ENCODE measurements around the gene ZNF583. TPM values are rescaled to one million over a fixed set of nuclear protein-coding genes. Genes with fewer than 3 reads are reported as not detected.

The ZNF583 gene
- 1 to 10 TPM; 4.9 to 10.0 (median 8.5) TPM for total RNA-seq

DNA sequence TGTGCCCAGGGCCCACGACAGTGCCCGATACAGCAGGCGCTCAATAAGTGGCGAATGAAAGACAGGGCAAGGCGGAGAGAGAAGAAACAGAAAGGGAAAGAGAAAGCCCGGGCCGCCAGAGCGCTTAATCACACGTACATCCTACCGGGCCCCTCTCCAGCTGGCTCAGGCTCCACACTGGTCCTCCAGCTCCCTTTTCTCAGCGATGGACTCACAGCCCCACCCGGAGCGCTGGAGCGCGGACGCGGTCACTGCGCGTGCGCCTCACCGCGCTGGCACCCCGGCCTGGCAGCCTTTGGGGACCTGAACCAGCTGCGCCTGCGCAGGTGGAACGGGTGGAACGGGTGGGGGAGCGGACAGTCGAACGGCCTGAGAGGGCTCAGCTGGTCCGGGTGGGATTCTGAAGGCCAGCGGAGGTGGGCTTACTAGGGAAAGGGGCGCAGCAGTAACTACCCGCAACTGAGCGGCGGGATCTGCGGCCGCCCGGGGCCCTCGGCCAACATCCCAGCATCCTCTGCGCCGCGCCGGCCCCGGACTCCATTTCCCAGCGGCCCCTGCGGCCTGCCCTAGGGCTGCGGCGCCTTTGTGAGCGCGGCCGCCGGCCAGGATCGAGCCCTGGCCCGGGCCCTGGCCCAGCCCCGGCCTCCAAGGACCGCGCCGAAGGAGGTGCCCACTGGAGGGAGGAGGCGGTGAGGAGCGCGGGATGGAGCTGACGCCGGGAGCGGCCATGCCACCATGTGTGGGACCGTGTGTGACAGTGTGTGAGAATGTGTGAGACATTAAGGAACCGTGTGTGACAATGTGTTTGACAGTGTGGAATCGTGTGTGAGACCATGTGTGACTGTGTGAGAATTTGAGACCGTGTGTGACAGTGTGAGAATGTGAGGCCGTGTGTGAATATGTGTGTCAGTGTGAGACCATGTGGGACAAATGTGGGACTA lies at the start of gene ZNF583:
ZNF583 (plus strand) TSS at position 569 of the 941 bp plus-strand sequence. CDS start 2,783 bp downstream, outside the sequence.
- TF ChIP-seq, protein P1, sequence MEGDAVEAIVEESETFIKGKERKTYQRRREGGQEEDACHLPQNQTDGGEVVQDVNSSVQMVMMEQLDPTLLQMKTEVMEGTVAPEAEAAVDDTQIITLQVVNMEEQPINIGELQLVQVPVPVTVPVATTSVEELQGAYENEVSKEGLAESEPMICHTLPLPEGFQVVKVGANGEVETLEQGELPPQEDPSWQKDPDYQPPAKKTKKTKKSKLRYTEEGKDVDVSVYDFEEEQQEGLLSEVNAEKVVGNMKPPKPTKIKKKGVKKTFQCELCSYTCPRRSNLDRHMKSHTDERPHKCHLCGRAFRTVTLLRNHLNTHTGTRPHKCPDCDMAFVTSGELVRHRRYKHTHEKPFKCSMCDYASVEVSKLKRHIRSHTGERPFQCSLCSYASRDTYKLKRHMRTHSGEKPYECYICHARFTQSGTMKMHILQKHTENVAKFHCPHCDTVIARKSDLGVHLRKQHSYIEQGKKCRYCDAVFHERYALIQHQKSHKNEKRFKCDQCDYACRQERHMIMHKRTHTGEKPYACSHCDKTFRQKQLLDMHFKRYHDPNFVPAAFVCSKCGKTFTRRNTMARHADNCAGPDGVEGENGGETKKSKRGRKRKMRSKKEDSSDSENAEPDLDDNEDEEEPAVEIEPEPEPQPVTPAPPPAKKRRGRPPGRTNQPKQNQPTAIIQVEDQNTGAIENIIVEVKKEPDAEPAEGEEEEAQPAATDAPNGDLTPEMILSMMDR (IDR thresholded peaks at IDR 0.05; ENCODE audit: low read depth): no peak

DNA sequence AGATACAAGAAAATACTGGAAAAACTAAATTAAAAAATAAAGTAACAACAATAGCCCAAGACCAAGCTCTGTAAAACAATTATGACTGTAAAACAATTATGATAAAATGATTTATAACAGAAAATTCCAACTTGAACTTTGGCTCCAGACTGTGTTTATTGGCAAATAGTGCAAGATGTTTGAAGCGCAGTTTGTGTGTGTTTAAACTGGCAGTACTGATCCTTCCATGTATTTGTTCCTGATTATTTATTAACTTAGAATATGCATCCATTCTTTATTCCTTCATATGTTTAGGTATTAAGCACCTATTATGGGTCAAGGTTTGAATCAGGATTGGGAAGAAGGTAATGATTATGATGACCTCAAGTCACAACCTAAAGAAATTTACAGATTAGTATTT lies 48.6 kb upstream of the ZNF583 start:
- TF ChIP-seq, protein P1 (IDR thresholded peaks at IDR 0.05; ENCODE audit: low read depth): no peak

DNA sequence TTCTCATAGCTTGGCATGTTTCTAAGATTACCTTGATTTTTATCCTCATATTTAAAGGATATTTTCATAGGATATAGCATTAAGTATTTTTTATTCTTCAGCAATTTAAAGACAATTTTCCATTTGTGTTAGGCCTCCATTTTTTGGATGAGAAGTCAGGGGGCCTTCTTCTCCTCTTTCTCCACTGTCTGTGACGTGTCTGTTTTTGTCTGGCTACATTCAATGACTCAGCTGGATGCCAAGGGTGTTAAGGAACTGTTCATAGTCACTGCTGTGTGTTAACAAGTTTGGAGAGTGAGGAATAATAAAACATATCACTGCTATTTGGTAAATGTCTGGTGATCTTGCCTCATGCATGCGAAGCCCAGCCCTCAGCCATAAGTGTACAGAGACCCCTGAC lies 47.2 kb upstream of the ZNF583 start:
- TF ChIP-seq, protein P1 (IDR thresholded peaks at IDR 0.05; ENCODE audit: low read depth): no peak

DNA sequence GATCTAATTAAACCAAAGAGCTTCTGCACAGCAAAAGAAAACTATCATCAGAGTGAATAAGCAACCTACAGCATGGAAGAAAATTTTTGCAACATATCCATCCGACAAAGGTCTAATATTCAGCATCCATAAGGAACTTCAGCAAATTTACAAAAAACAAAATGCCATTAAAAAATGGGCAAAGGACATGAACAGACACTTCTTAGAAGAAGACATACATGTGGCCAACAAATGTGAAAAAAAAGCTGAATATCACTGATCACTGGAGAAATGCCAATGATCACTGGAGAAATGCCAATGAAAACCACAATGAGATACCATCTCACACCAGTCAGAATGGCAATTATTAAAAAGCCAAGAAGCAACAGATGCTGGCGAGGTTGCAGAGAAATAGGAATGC lies 43.3 kb upstream of the ZNF583 start:
- TF ChIP-seq, protein P1 (IDR thresholded peaks at IDR 0.05; ENCODE audit: low read depth): no peak

DNA sequence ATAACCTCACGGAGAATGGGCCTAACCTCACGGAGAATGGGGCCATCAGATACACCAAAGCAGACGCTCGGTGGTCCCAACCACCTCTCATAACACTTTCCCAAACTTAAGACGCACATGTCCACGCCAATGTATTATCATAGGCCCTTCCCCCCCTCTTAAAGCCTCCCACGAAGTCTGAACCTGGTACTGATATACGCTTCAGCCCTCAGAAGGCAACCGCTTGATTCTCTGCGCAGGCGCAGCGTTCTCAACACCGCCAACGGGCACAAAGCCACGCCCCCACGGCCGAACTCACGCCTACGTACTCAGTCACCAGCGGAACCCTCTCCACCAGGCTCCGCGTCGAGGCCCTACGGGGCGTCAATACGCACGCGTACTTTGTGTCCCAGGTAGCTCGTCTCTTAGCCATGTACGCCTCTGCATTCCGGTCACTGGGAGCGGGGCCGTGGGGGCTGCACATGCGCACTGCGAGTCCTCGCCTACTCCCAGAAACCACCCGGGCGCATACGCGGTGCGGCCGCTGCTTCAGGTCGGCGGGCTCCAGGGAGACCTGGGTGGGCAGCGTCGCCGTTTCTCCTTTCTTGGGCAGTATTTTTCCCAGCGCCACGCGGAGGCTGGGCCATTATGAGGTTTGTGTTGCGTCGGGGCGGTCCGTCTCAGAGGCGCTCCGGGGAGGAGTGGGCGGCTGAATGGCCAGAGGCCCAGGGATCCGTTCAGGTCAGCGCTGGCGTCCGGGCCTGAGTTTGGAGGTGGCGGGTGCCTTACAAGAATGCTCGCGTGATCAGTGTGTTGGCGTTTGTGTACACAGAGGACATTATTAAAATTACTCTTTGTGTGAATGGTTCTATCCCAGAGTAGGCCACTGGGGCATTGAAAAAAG lies 36.1 kb upstream of the ZNF583 start:
- TF ChIP-seq, protein P1 (IDR thresholded peaks at IDR 0.05; ENCODE audit: low read depth): no peak

DNA sequence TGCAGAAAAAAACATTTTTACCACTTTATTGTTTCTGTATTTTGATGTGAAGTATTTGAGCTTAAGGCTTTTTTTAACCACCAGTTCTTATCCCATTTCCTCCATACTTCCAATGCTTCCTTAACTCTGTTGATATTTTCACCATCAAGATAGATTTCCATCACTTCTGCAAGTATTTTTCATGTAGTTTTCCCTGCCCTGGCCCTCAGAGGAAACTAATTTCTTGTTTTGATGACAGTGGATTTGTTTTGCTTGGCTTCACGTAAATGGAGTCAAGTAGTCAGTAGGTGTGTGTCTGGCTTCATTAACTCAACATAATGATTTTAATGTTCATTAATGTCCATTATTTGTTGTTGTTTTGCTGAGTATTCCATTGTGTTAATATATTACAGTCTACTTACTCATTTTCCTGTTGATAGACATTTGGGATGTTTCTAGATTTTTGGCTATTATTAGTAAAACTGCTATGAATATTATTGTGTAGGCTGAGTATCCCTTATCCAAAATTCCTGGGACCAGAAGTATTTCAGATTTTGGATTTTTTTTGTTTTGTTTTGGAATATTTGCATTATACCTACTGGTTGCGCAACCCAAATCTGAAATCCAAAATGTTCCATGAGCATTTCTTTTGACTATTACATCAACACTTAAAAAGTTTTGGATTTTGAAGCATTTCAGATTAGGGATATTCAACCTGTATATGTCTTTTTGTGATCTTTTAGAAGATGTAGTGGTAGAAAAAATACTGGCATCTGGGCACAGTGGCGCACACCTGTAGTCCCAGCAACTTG lies 34.1 kb upstream of the ZNF583 start:
- TF ChIP-seq, protein P1 (IDR thresholded peaks at IDR 0.05; ENCODE audit: low read depth): no peak

All from subcutaneous adipose tissue (tissue), 4 donors.